GM12801 (cell line): ENCODE measurements around the gene NOTO.

Source experiments
- TF ChIP-seq, protein P1 (sequence below): IDR thresholded peaks from one replicate; pipeline ENCODE4 v1.5.1; 2011; ENCODE audit warnings: control low read depth; ENCODE audit not compliant: insufficient read length; ENCODE audit errors: extremely low read depth

NOTO gene

DNA sequence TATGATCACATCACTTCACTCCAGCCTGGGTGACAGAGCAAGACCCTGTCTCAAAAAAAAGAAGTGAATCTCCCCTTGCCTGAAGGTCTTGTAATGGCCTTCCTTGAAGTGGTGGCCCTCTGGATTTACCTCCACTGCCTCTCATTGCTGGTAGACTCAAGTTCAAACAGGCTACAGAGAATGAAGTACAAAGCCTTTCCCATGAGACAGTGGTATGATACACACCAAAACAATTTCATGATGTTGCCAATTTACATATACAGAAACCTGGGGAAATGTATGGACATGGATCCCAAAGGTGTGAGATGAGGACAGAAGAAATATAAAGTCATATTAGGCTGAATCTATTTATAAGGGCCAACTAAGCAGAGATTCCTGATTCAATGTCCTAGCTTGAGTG lies 4.8 kb upstream of the NOTO start:
- TF ChIP-seq, protein P1, sequence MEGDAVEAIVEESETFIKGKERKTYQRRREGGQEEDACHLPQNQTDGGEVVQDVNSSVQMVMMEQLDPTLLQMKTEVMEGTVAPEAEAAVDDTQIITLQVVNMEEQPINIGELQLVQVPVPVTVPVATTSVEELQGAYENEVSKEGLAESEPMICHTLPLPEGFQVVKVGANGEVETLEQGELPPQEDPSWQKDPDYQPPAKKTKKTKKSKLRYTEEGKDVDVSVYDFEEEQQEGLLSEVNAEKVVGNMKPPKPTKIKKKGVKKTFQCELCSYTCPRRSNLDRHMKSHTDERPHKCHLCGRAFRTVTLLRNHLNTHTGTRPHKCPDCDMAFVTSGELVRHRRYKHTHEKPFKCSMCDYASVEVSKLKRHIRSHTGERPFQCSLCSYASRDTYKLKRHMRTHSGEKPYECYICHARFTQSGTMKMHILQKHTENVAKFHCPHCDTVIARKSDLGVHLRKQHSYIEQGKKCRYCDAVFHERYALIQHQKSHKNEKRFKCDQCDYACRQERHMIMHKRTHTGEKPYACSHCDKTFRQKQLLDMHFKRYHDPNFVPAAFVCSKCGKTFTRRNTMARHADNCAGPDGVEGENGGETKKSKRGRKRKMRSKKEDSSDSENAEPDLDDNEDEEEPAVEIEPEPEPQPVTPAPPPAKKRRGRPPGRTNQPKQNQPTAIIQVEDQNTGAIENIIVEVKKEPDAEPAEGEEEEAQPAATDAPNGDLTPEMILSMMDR, result no peak

DNA sequence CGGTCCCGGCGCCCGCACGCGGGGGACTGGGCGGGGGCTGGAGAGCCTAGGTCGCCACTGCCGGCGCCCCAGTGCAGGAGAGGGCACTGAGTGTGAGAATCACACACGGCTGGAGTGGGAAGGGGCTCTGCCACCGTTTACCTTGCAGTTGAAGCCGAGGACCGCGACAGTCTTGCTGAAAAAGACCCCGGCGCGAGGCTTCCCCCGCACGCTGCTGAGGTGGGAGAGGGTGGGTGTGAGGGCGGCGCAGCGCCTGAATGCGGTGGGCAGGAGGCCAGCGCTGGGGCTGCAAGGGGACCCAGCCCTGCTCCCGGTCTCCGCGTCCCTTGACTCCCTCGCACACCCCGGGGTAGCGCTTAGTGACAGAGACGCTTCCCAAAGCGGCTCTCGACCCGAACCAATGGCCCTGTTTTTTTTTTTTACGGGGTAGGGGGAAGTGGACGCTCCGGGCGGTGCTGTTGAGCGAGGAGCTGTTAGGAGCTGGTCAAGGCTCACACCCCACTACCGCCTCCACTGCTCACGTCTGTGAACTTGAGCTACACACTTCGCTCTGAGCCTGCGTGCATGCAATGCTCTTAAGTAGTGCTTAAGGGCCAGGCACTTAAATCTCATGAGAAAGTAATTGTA lies 794 bp downstream of the NOTO start:
- TF ChIP-seq, protein P1, result no peak

DNA sequence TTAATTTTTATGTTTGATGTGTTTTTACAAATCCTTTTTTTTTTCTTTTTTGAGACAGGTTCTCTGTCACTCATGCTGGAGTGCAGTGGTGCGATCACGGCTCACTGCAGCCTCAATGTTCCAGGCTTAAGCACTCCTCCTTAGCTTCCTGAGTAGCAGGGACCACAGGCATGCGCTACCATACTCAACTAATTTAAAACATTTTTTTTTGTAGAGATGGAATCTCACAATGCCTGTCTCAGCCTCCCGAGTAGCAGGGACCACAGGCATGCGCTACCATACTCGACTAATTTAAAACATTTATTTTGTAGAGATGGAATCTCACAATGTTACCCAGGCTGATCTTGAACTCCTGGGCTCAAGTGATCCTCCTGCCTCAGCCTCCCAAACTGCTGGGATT lies 3.2 kb downstream of the NOTO start:
- TF ChIP-seq, protein P1, result no peak

DNA sequence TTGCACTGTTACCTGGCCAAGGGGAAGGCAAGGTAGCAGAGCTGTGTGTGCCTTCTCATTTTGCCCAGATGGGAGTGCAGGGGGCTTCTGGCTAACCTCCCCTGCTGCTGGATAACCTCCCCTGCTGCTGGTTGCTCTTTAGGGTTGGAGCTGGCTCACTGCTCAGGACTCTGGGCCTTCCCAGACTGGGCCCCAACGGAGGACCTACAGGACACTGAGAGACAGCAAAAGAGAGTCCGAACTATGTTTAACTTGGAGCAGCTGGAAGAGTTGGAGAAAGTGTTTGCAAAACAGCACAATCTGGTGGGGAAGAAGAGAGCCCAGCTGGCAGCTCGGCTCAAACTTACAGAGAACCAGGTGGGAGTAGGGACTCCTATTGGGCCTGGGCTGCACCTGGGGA lies 5.9 kb downstream of the NOTO start:
- TF ChIP-seq, protein P1, result no peak

DNA sequence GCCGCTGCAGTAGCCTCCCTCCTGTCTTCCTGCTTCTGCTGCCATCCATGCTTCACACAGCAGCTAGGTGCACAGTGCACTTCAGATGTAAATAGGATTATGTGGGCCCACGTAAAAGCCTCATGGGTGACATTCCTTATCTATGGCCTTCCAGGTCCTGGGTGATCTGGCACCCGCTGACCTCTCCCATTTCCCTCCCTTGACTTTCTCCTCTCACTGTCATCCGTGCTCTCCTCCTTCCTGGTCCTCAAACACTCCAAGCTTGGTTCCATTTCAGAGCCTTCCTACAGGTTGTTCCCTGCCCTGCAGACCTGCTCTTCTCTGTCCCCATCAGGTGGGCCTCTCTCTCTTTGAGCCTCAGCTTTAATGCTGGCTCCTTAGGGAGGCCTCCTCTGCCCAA lies 7.6 kb downstream of the NOTO start:
- TF ChIP-seq, protein P1, result no peak

DNA sequence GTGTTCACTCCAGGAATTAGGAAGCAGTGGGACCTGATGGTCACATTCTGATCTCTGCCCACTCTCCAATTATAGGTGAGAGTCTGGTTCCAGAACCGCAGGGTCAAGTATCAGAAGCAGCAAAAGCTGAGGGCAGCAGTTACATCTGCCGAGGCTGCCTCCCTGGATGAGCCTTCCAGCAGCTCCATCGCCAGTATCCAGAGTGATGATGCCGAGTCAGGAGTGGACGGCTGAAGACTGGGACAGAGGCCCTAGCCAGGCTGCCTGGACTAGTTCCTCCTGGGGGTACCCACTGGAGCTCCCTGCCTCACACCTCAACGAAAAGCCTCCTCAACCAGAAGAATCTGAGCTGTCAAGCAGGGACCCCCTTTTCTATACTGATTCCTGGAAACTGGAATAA lies 8.3 kb downstream of the NOTO start:
- TF ChIP-seq, protein P1, result no peak

DNA sequence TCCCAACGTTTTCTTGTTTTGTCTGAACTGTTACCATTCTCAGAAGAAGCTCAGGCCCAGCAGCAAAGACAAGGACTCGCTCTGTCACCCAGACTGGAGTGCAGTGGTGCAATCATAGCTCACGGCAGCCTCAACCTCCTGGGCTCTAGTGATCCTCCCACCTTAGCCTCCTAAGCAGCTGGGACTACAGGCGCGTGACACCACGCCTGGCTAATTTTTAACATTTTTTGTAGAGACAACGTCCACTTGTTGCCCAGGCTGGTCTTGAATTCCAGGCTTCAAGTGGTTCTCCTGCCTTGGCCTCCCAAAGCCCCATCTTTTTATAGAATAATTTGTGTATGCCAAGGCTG lies 9.7 kb downstream of the NOTO start:
- TF ChIP-seq, protein P1, result no peak
